ENCODE data around the gene MPV17L2.
"Not testable (repeated sequence)": the region's sequence is repeated elsewhere in the genome, so short reads cannot be mapped to it uniquely, and the experiment has no call there.

Gene MPV17L2

DNA sequence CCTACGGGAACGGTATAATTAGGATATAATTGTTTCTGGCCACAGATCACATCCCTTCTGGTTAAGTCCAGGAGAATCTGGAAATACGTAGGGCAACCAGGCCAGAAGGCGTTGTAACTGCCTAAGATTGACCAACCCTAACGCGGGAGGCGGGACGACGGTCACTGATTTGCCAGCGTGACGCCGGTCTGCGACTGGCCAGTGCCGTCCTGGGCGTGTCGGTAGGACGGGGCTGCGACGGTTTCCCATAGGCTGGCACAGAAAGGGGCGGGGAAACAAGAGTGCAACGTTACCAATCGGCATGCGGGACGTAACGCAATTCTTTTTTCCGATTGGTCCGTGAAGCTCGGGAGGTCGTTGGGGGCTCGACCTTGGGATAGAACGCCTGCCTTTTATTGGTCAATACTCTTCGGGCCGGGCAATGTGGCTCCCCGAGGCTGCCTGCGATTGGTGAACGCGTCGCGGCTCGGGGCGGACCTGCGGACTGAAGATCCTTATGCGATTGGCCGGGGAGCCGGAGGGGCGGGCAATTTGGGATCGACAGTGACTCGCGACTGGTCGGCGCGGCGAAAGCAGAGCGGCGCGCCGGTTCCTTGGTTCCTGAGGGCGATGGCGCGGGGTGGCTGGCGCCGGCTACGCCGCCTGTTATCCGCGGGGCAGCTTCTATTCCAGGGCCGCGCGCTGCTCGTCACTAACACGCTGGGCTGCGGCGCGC is at the start of gene MPV17L2:
TSS of gene MPV17L2 (plus strand) at position 546 of the 715 bp plus-strand sequence. CDS start at position 610, 64 bp downstream.
- peak; percentile 96 to 100 (median 100) for DNase-seq

GRCh38 chr19:18143902-18144301 is 49.1 kb upstream of the MPV17L2 start:
- no peak for DNase-seq

- no peak for DNase-seq
These were observed 48.7 kb upstream of the MPV17L2 start for GRCh38 chr19:18144361-18144760.

DNA sequence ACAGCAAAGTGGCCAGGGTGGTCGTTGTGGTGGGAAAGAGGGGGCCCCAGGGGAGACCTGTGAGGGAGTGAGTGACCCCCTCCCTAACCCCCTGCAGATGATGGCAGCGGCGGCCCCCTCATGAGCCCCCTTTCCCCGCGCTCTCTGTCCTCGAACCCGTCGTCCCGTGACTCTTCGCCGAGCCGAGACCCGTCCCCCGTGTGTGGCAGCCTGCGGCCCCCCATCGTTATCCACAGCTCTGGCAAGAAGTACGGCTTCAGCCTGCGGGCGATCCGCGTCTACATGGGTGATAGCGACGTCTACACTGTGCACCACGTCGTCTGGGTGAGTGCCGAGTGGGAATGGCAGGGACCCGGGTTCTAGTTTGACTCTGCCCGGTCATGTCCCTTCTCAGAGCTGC is 48.1 kb upstream of the MPV17L2 start:
- DNase-seq = no peak

DNA sequence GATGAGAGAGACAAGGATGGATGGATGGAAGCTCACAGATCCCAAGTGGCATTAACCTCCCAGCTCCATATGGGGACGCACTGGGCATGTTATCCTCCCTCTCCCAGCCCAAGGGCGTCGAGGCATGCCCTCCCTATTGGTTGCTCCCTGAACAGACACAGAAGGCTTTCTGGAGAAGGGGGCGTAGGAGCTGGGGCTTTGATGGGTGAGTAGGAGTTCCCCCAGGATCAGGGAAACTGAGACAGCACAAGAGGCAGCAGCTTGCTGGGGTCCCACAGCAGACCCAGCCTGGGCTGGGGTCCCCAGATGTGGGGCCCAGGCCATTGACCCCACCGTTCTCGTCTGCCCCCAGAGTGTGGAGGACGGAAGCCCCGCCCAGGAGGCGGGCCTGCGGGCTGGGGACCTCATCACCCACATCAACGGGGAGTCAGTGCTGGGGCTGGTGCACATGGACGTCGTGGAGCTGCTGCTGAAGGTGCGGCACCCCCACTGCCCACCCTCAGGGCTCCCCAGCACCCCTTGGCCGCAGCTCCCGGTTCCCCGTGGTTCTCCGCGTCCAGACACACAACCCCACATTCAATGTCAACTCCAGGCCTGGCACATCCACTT is 47.5 kb upstream of the MPV17L2 start:
- DNase-seq = no peak

DNA sequence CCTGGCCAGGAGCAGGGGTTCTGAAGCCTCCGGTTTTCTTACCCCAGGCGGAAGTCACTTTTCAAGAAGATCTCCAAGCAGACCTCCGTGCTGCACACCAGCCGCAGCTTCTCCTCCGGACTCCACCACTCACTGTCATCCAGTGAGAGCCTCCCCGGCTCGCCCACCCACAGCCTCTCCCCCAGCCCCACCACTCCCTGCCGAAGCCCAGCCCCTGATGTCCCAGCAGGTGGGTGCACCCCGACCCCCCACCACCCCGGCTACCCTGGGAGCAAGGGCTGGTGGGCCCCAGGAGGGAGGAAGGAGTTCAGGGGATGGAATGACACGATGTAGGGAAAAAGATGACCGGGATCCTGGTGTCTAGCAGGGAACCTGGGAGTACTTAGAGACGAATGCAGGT is 45.6 kb upstream of the MPV17L2 start:
- no peak for DNase-seq

GRCh38 chr19:18149596-18149975 is 43.4 kb upstream of the MPV17L2 start:
- DNase-seq = no peak

GRCh38 chr19:18150776-18151624 is 42.0 kb upstream of the MPV17L2 start:
- DNase-seq = no peak

GRCh38 chr19:18152442-18152816 is 40.6 kb upstream of the MPV17L2 start:
- peak; percentile 62 to 98 (median 93) for DNase-seq

DNA sequence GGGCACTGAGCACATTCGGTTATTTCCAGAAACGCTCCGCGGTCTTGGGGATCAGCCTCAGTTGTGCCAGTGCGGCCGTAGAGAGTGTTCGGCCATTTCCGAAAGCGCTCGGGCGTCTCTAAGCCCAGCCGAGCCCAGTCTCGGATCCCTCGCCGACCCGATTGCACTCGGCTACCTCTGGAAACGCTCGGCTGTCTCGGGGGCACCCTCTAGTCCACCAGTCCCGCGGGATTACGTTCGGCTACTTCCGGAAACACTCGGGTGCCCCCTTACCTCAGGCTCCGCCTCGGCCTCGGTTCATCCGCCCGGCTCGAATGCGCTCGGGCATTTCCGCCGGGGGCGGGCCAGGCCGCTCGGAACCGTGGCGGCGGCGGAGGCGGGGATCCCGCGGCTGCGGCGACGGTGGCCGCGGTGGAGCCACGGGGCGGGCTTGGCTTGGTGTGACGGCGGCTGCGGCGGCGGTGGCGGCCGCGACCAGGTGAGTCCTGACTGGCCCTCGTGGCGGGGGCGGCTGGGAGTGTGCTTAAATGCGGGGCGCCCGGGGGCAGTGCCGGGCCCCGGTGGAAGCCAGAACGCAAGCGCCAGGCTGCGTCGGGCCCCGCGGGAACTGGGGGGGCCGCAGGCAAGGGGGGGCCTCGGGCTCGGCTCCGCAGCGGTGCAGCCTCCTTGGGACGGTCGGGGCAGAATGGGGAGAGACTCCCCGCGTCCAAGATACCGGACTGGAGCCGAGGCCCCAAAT is 40.0 kb upstream of the MPV17L2 start, which contains the start of gene PIK3R2:
TSS of gene PIK3R2 (plus strand) at position 347 of the 739 bp plus-strand sequence. CDS start 2,717 bp downstream, outside the sequence.
- peak; percentile 90 to 100 (median 98) for DNase-seq

- DNase-seq = peak in 6 of 58 donors; percentile 16 to 45 (median 33)
These were observed 39.4 kb upstream of the MPV17L2 start for GRCh38 chr19:18153556-18154134.

DNA sequence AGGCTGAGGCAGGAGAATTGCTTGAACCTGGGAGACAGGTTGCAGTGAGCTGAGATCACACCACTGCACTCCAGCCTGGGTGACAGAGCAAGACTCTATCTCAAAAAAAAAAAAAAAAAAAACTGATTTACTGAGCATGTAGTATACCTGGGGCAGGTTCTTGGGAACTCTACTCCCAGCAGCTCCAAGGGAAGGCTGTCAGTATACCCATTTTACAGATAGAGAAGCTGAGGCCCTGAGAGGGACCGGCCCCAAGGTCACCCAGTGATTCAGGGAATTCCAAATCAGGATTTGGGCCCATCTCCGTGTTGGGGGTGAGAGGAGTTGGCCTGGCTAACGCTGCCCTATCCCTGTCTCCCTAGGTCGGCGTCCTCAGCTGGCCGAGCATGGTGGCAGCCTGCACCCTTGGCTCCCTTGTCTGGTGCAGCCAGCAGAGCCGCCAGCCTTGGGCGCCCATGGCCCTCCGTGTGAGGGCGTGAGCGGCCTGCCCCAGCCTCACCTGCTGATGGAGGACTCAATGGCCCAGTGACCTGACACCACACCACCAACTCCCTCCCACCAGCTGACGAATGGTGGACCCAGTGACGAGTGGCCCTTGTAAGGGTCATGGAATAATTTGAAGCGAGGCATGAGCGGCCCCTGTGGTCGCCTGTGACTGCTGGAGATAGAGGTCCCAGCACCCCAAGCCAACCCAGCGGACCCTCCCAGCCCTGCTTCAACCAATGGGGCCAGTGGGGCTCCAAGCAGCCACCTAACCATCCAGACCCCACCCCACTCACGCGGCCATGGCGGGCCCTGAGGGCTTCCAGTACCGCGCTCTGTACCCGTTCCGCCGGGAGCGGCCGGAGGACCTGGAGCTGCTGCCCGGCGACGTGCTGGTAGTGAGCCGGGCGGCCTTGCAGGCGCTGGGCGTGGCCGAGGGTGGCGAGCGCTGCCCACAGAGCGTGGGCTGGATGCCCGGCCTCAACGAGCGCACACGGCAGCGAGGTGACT is 37.6 kb upstream of the MPV17L2 start:
- DNase-seq = no peak

- no peak for DNase-seq
These were observed 36.8 kb upstream of the MPV17L2 start for GRCh38 chr19:18156268-18156667.

- peak in 55 of 58 donors; percentile 16 to 85 (median 69) for DNase-seq
These were observed 36.1 kb upstream of the MPV17L2 start for GRCh38 chr19:18156841-18157464.

- peak in 55 of 58 donors; percentile 20 to 89 (median 69) for DNase-seq
These were observed 35.5 kb upstream of the MPV17L2 start for GRCh38 chr19:18157465-18158063.

DNA sequence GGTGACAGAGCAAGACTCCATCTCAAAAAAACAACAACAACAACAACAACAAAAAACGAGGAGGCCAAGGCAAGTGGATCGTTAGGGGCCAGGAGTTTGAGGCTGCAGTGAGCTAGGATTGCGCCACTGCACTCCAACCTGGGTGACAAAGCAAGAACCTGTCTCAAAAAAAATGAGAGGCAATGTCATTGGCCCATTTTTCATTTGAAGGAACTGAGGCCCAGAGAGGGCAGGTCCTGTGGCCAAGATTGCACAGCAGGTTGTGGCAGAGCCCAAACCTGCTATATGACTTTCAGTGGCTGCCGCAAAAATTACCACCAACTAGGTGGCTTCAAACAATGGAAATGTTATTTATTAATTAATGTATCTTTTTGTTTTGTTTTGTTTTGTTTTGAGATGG is 34.6 kb upstream of the MPV17L2 start:
- no peak for DNase-seq

- not testable (repeated sequence) for DNase-seq
These were observed 33.9 kb upstream of the MPV17L2 start for GRCh38 chr19:18159059-18159616.

DNA sequence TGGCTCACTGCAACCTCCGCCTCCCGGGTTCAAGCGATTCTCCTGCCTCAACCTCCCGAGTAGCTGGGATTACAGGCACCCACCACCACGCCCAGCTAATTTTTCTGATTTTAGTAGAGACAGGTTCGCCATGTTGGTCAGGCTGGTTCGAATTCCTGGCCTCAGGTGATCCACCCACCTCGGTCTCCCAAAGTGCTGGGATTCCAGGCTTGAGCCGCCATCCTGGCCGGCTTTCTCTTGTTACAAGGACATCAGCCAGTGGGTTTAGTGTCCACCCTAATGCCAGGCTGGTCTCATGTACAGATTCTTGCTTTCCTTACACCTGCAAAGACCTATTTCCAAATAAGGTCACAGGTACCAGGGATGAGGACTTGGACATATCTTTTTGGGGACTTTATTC is 33.2 kb upstream of the MPV17L2 start:
- DNase-seq = no peak
